Ramos (cell line): Measurements from ENCODE around the gene PEG3.

ENCODE experiments used
- in situ Hi-C: fragments of 300-500 bp; cut with MboI; formaldehyde crosslinking; loops from one replicate; pipeline ENCODE4 v1.14.3; 2022; ENCODE audit warnings: low sequenced_read_pairs; ENCODE audit not compliant: unreplicated experiment

The PEG3 gene

GRCh38 chr19:56839652-56840450 is 675 bp downstream of the PEG3 start:
- in situ Hi-C loops = no loop called here

GRCh38 chr19:56838909-56839651 is 1.4 kb downstream of the PEG3 start:
- in situ Hi-C loops = no loop called here

GRCh38 chr19:56838024-56838908 is 2.3 kb downstream of the PEG3 start:
- in situ Hi-C loops = no loop called here

- in situ Hi-C loops = no loop called here
These were observed 3.0 kb downstream of the PEG3 start for GRCh38 chr19:56837492-56838023.

- in situ Hi-C loops = no loop called here
These were observed 3.5 kb downstream of the PEG3 start for GRCh38 chr19:56837004-56837403.

GRCh38 chr19:56836059-56836458 is 4.5 kb downstream of the PEG3 start:
- in situ Hi-C loops = no loop called here

GRCh38 chr19:56835401-56835800 is 5.1 kb downstream of the PEG3 start:
- in situ Hi-C loops = no loop called here

GRCh38 chr19:56834564-56835375 is 5.8 kb downstream of the PEG3 start:
- in situ Hi-C loops = no loop called here

GRCh38 chr19:56832352-56832928 is 8.1 kb downstream of the PEG3 start:
- in situ Hi-C loops = no loop called here

GRCh38 chr19:56831255-56831654 is 9.3 kb downstream of the PEG3 start:
- in situ Hi-C loops = no loop called here

GRCh38 chr19:56829596-56829995 is 10.9 kb downstream of the PEG3 start:
- in situ Hi-C loops = no loop called here

GRCh38 chr19:56827708-56828107 is 12.8 kb downstream of the PEG3 start:
- in situ Hi-C loops = no loop called here

GRCh38 chr19:56823956-56824355 is 16.6 kb downstream of the PEG3 start:
- in situ Hi-C loops = no loop called here

GRCh38 chr19:56823417-56823816 is 17.1 kb downstream of the PEG3 start:
- in situ Hi-C loops = no loop called here

- in situ Hi-C loops = no loop called here
These were observed 17.8 kb downstream of the PEG3 start for GRCh38 chr19:56822755-56823154.

- in situ Hi-C loops = no loop called here
These were observed 18.9 kb downstream of the PEG3 start for GRCh38 chr19:56821675-56822074.

GRCh38 chr19:56821209-56821608 is 19.3 kb downstream of the PEG3 start:
- in situ Hi-C loops = no loop called here

- in situ Hi-C loops = no loop called here
These were observed 21.4 kb downstream of the PEG3 start for GRCh38 chr19:56819166-56819565.

GRCh38 chr19:56814656-56815055 is 25.9 kb downstream of the PEG3 start:
- in situ Hi-C loops = no loop called here
